Glomerular endothelial cell (primary cell): Measurements from ENCODE around the gene APOC3. TPM values are rescaled to one million over a fixed set of nuclear protein-coding genes. Genes with fewer than 3 reads are reported as not detected.
A peak's percentile ranks its signal among the peaks of the same experiment; 100 is the strongest.
"Not testable (repeated sequence)": the region's sequence is repeated elsewhere in the genome, so short reads cannot be mapped to it uniquely, and the experiment has no call there.

ENCODE experiments used
- DNase-seq: peaks from one replicate; pipeline ENCODE4 v3.0.0-alpha.2; 2011; ENCODE audit warnings: low read depth, low spot score; ENCODE audit errors: extremely low read depth
- total RNA-seq: library from RNA; depleted of rRNA; stranded (reverse); fragments of >200 nt; gene quantifications from 2 replicates; pipeline ENCODE4 v1.2.3, GENCODE V29; 2015

Gene APOC3
- total RNA-seq, 1 donor from 2014 or later, result not detected

- DNase-seq, result no peak
Observed at GRCh38 chr11:116828632-116829524, 829 bp upstream of the APOC3 start.

- DNase-seq, result no peak
Observed at GRCh38 chr11:116830184-116830912, 641 bp downstream of the APOC3 start.

GRCh38 chr11:116831790-116832349 lies 2.2 kb downstream of the APOC3 start:
- no peak for DNase-seq

GRCh38 chr11:116832350-116833290 lies 2.9 kb downstream of the APOC3 start:
- no peak for DNase-seq

- no peak for DNase-seq
Observed at GRCh38 chr11:116833491-116833815, 3.7 kb downstream of the APOC3 start.

GRCh38 chr11:116833816-116834534 lies 4.3 kb downstream of the APOC3 start:
- no peak for DNase-seq

GRCh38 chr11:116834535-116835041 lies 4.9 kb downstream of the APOC3 start:
- not testable (repeated sequence) for DNase-seq

- no peak for DNase-seq
Observed at GRCh38 chr11:116835042-116835772, 5.5 kb downstream of the APOC3 start.

GRCh38 chr11:116835791-116836631 lies 6.3 kb downstream of the APOC3 start:
- DNase-seq, result peak; percentile 31

GRCh38 chr11:116836632-116836991 lies 6.9 kb downstream of the APOC3 start:
- no peak for DNase-seq

GRCh38 chr11:116837231-116838091 lies 7.8 kb downstream of the APOC3 start, which contains the start of gene APOA1:
APOA1 (minus strand) TSS chr11:116837622; CDS start chr11:116837387, 235 bp downstream.
- DNase-seq, result no peak

GRCh38 chr11:116838321-116839084 lies 8.8 kb downstream of the APOC3 start:
- DNase-seq, result no peak

GRCh38 chr11:116840224-116840745 lies 10.6 kb downstream of the APOC3 start:
- DNase-seq, result no peak

GRCh38 chr11:116840746-116841296 lies 11.1 kb downstream of the APOC3 start:
- no peak for DNase-seq

- DNase-seq, result no peak
Observed at GRCh38 chr11:116842117-116842516, 12.4 kb downstream of the APOC3 start.

GRCh38 chr11:116842909-116843308 lies 13.2 kb downstream of the APOC3 start:
- DNase-seq, result no peak
